HEK293T (cell line): ENCODE data around the gene TLE1.
"Not testable (repeated sequence)": the region's sequence is repeated elsewhere in the genome, so short reads cannot be mapped to it uniquely, and the experiment has no call there.

Source experiments
- BHLHE40 ChIP-seq: fragments of 450-650 bp; IDR thresholded peaks from 2 replicates; pipeline ENCODE4 v1.6.1; 2016; ENCODE audit warnings: mild to moderate bottlenecking, moderate library complexity, borderline replicate concordance
- FOXK2 ChIP-seq: fragments of 450-650 bp; IDR thresholded peaks from 2 replicates; pipeline ENCODE4 v1.6.1; 2016; ENCODE audit warnings: mild to moderate bottlenecking
- SUZ12 ChIP-seq: fragments of 450-650 bp; IDR thresholded peaks from 2 replicates; pipeline ENCODE4 v1.6.1; 2016; ENCODE audit warnings: mild to moderate bottlenecking
- ZNF384 ChIP-seq: fragments of 450-650 bp; IDR thresholded peaks from 2 replicates; pipeline ENCODE4 v1.6.1; 2016

DNA sequence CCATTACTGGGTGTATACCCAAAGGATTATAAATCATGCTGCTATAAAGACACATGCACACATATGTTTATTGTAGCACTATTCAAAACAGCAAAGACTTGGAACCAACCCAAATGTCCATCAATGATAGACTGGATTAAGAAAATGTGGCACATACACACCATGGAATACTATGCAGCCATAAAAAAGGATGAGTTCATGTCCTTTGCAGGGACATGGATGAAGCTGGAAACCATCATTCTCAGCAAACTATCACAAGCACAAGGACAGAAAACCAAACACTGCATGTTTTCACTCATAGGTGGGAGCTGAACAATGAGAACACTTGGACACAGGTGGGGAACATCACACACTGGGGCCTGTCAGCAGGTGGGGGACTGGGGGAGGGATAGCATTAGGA, 83.1 kb downstream of the TLE1 start:
- TF ChIP-seq FOXK2, ZNF384, BHLHE40, SUZ12: not testable (repeated sequence)
